Transverse colon (tissue), 4 donors: ENCODE data around the gene HNF1B.

Experiments used
- POLR2A ChIP-seq: fragments of 450-650 bp; IDR thresholded peaks from one replicate; pipeline ENCODE4 v1.6.1; 2016; ENCODE audit warnings: antibody characterized with exemption, mild to moderate bottlenecking, moderate library complexity
- POLR2AphosphoS5 ChIP-seq, 3 donors: sonication (generic); formaldehyde crosslinking; IDR thresholded peaks; one replicate each; pipeline ENCODE4 v1.6.1; 2016; ENCODE audit warnings: antibody characterized with exemption in 3 of 3
- TF ChIP-seq, protein P1 (sequence below), 5 experiments: fragments of 200-600 bp in 3 of 5; fragments of 450-650 bp in 2 of 5; sonication (generic) in 3 of 5; IDR thresholded peaks; 1 replicate in 2 of 5; 2 replicates in 3 of 5; pipeline ENCODE4 v1.5.1; 2016 to 2017; ENCODE audit warnings: antibody characterized with exemption in 5 of 5, inconsistent platforms in 3 of 5, mild to moderate bottlenecking in 2 of 5, moderate library complexity in 1 of 5

DNA sequence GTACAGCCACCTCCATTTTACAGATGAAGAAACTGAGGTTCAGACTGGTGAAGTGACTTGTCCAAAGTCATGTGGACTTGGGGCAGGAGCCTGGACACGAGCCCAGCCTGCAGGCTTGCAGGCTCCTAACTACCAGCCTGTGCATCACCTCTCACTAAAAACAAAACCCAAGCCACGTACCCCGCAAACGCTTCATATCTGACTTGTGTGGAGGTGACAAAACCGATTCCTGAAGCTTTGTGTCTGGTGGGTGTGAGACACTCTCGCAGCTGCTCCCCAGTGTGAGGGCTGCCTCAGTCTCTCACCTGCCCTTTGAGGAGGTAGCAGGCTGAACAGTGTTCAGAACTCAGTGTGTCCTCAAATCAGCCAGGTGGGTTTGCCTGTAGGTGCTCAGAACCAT is 8.4 kb downstream of the HNF1B start:
- TF ChIP-seq, protein P1, sequence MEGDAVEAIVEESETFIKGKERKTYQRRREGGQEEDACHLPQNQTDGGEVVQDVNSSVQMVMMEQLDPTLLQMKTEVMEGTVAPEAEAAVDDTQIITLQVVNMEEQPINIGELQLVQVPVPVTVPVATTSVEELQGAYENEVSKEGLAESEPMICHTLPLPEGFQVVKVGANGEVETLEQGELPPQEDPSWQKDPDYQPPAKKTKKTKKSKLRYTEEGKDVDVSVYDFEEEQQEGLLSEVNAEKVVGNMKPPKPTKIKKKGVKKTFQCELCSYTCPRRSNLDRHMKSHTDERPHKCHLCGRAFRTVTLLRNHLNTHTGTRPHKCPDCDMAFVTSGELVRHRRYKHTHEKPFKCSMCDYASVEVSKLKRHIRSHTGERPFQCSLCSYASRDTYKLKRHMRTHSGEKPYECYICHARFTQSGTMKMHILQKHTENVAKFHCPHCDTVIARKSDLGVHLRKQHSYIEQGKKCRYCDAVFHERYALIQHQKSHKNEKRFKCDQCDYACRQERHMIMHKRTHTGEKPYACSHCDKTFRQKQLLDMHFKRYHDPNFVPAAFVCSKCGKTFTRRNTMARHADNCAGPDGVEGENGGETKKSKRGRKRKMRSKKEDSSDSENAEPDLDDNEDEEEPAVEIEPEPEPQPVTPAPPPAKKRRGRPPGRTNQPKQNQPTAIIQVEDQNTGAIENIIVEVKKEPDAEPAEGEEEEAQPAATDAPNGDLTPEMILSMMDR (IDR thresholded peaks at IDR 0.05), result no peak
- no peak for TF ChIP-seq POLR2A
- no peak for TF ChIP-seq POLR2AphosphoS5 (IDR thresholded peaks at IDR 0.05)
